Stomach (tissue), 4 donors: Measurements from ENCODE around the gene ASCC3.

ENCODE experiments used
- POLR2A ChIP-seq, 4 donors: fragments of 450-650 bp; IDR thresholded peaks; one replicate each; pipeline ENCODE4 v1.6.1; 2016; ENCODE audit warnings: antibody characterized with exemption in 4 of 4, control low read depth in 2 of 4, mild to moderate bottlenecking in 1 of 4, moderate library complexity in 1 of 4
- TF ChIP-seq, protein P1 (sequence below), 7 experiments: fragments of 450-650 bp in 4 of 7; fragments of 200-600 bp in 3 of 7; sonication (generic) in 3 of 7; IDR thresholded peaks; one replicate each; pipeline ENCODE4 v1.5.1; 2016 to 2019; ENCODE audit warnings: antibody characterized with exemption in 7 of 7, control low read depth in 2 of 7, mild to moderate bottlenecking in 1 of 7

DNA sequence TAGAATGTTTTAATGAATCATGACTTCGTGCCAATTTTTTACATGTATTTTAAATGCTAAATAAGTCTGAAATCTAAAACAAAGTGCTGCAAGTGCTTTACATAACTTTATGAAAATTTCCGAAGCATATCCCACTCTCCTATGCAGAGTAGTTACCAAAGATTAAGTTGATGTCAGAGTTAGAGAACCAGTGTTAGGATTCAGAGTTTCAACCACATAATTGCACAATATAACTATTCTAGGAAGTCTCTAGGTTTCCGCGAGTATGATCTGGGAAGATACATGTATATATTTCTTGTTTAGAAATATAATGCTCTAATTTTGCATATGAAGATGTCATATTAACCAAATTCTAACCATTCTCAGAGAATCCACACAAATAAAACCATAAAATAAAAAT, 74.8 kb downstream of the ASCC3 start:
- TF ChIP-seq, protein P1, sequence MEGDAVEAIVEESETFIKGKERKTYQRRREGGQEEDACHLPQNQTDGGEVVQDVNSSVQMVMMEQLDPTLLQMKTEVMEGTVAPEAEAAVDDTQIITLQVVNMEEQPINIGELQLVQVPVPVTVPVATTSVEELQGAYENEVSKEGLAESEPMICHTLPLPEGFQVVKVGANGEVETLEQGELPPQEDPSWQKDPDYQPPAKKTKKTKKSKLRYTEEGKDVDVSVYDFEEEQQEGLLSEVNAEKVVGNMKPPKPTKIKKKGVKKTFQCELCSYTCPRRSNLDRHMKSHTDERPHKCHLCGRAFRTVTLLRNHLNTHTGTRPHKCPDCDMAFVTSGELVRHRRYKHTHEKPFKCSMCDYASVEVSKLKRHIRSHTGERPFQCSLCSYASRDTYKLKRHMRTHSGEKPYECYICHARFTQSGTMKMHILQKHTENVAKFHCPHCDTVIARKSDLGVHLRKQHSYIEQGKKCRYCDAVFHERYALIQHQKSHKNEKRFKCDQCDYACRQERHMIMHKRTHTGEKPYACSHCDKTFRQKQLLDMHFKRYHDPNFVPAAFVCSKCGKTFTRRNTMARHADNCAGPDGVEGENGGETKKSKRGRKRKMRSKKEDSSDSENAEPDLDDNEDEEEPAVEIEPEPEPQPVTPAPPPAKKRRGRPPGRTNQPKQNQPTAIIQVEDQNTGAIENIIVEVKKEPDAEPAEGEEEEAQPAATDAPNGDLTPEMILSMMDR (IDR thresholded peaks at IDR 0.05): no peak
- TF ChIP-seq POLR2A (IDR thresholded peaks at IDR 0.05): no peak
